Coronary artery (tissue), 2 donors: ENCODE measurements around the gene C10orf53.

Experiments used
- DNase-seq: peaks from one replicate; pipeline ENCODE4 v3.0.0-alpha.2; 2017; ENCODE audit warnings: low spot score
- H3K27ac ChIP-seq, 2 donors: fragments of 200-600 bp; sonication (generic); one replicate each; pipeline ENCODE4 v1.5.1; 2016 to 2019
- H3K4me3 ChIP-seq: fragments of 200-600 bp; sonication (generic); 2 replicates; pipeline ENCODE4 v1.5.1; 2016; ENCODE audit warnings: mild to moderate bottlenecking, moderate library complexity
- TF ChIP-seq, protein P1 (sequence below): fragments of 200-600 bp; sonication (generic); IDR thresholded peaks from one replicate; pipeline ENCODE4 v1.5.1; 2019; ENCODE audit warnings: antibody characterized with exemption

C10orf53 gene

DNA sequence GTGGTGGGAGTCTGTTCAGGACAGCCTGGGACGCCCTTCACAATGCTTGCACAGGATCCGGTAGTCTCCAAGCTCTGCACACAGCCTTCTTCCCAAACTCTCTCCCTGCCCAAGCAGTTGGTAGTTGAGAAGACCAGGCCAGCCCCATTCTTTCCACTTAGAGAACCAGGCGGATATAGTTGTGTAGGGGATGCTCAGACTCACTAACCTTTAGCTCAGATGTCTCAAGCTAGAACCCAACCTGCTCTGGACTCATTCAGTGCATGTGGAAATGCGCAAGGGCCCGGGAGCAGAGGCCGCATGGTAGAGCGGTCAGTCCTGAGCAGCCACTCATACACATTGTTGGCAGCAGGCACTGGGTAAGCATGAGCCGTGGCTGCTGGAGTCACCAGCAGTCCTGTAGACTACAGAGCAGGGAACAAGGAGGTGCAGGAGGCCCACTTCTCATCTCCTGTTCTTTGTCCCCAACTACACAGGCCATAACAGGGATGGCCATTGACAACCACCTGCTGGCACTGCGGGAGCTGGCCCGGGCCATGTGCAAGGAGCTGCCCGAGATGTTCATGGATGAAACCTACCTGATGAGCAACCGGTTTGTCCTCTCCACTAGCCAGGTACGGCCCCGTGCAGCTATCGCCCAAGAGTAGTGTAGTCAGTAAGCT, 17.2 kb upstream of the C10orf53 start:
- TF ChIP-seq, protein P1, sequence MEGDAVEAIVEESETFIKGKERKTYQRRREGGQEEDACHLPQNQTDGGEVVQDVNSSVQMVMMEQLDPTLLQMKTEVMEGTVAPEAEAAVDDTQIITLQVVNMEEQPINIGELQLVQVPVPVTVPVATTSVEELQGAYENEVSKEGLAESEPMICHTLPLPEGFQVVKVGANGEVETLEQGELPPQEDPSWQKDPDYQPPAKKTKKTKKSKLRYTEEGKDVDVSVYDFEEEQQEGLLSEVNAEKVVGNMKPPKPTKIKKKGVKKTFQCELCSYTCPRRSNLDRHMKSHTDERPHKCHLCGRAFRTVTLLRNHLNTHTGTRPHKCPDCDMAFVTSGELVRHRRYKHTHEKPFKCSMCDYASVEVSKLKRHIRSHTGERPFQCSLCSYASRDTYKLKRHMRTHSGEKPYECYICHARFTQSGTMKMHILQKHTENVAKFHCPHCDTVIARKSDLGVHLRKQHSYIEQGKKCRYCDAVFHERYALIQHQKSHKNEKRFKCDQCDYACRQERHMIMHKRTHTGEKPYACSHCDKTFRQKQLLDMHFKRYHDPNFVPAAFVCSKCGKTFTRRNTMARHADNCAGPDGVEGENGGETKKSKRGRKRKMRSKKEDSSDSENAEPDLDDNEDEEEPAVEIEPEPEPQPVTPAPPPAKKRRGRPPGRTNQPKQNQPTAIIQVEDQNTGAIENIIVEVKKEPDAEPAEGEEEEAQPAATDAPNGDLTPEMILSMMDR, result no peak
- DNase-seq, result peak; percentile 45
- no peak overlapping the region for H3K27ac ChIP-seq
- no peak overlapping the region for H3K4me3 ChIP-seq

DNA sequence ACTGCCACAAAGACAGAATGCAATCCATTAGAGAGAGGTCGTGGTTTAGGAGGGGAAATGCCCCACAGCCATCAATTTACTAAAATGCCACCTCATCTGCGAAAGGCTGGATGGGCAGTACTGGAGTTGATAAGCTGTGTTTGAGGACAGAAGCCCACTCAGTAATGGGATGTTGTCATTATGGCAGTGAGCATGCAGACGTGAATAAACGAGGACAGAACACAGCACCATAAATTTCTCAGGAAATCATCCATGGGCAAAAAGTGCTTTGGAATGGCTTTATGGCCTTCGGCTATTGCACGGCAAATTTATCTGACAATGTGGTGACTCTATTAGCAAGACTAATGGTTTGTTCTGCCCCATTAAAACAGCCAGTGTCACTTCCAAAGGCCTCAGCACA, 15.9 kb upstream of the C10orf53 start:
- H3K4me3 ChIP-seq, result no peak overlapping the region
- TF ChIP-seq, protein P1, result no peak
- DNase-seq, result no peak
- no peak overlapping the region for H3K27ac ChIP-seq

DNA sequence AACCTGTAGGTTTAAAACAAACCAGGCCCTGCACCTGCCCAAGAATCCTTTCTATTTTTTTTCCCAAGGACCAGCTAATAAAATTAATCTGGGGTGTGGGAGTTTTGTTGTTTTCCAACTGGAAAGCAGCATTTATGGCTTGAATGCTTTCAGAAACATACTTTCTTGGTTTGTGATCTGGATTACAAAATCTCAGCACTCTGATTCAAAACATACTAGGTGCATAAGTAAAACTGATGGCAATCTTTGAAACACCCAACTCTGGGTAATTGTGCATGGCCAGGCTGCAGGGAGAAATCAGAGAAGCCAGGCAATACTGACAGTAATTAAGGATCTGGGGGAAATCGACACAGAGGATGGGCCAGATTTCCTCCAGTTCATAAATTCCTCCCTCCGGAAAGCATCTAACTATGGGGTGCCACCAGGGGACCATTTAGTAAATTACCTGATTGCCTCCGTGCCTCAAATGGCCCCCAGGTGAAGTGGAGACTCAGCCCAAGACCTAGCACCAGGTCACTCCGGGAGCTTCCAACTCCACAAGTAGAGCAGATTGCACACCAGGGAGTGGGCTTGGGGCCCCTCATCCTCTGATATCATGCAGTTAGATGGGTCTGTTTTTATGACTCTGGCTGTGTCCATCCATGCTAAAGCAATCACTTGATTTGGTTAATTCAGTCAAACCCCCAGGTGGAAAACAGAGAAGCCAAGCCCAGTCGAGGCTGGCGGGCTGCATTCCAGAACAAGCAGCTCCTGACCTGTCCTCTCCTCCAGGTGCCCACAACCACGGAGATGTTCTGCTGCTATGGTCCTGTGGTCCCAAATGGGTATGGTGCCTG, 15.2 kb upstream of the C10orf53 start:
- Histone ChIP-seq H3K4me3 (no peak overlapping the region), H3K27ac (no peak overlapping the region)
- TF ChIP-seq, protein P1, result no peak
- peak; percentile 46 for DNase-seq

DNA sequence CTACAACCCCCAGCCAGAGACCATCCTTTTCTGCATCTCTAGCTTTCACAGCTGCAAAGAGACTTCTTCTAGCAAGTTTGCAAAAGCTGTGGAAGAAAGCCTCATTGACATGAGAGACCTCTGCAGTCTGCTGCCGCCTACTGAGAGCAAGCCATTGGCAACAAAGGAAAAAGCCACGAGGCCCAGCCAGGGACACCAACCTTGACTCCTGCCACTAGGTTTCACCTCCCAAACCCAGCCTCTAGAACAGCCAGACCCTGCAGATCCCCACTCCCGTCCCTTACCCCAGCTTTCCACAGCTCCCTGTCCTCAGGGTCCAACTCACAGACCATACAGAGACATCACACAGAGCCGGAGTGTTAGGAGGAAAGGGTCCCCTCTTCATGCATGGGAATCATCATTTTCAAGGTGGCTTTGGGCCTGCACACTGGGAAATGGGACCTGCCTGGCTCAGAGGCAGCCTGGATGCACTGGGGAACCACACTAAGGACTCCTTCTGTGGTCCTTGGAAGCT, 14.6 kb upstream of the C10orf53 start:
- no peak overlapping the region for H3K4me3 ChIP-seq
- peak; percentile 54 for DNase-seq
- no peak overlapping the region for H3K27ac ChIP-seq
- TF ChIP-seq, protein P1, result no peak

DNA sequence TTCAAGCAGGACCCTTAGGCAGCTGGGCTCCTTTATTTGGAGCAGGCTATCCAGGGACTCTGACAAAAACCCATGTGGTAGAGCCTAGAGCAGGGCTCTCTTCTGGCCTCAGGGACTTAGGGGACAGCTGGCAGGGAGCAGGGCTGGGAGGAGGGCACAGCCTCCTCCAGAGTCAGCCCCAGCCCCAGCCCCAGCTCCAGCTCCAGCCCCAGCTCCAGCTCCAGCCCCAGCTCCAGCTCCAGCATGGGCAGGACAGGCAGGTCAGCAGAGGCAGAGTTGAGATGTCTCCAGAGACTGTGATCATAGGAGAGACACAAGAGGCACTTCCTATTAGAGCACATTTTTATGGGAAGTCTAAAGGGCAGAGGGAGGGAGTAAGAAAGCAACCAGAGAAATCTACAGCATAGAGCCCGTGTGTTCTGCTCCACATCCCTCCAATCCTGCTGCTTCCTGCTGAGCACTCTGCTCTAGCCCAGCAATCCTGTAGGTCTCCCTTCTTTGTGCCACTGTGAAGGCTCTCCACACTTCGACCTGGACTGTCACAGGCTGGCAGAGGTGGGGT, 13.3 kb upstream of the C10orf53 start:
- H3K27ac ChIP-seq, result no peak overlapping the region
- H3K4me3 ChIP-seq, result no peak overlapping the region
- DNase-seq, result peak; percentile 22
- TF ChIP-seq, protein P1, result no peak

DNA sequence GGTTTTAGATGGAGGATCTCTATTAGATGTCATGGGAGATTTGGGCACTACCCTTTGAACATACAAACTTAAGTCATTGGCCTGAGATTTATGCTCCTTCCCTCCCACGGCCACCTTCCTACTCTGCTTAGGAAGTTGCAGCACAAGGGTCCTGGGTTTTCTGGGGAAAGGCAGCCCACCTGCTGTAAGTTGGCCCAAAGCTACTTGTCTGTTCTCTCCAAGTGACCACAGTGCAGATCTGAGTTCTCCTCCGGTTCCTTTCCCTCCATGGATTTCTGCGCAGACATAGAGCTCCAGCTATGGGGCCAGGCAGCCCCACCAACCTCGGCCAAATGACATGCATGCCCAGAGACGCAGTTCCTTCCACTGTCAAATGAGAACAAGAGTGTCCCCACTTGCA, 12.8 kb upstream of the C10orf53 start:
- DNase-seq, result peak; percentile 35
- Histone ChIP-seq H3K27ac (no peak overlapping the region), H3K4me3 (no peak overlapping the region)
- TF ChIP-seq, protein P1, result no peak
